ENCODE measurements around the gene ATRAID. TPM values are rescaled to one million over a fixed set of nuclear protein-coding genes. Genes with fewer than 3 reads are reported as not detected.

The ATRAID gene
- 100 to 1,000 TPM in 4 of 6 donors, 10 to 100 TPM in 2; 53.4 to 126 (median 112) TPM for total RNA-seq

GRCh38 chr2:27211943-27212625 is at the start of gene ATRAID, which contains the start of gene SLC5A6:
ATRAID (plus strand) TSS chr2:27212041; CDS start chr2:27212369, 328 bp downstream.
SLC5A6 (minus strand) TSS chr2:27212268; CDS start chr2:27207650, 4,618 bp downstream.
- peak; percentile 97 to 99 for ATAC-seq (ENCODE audit: low FRiP score in 2 of 2)
- WGBS, 2 donors: 0 to 1% methylated on average over 4 to 29 of the region's 73 CpGs
- peaks cover 0 to 26% (median 15%) of the 10 kb centered on the region in 4 donors for H3K36me3 ChIP-seq

GRCh38 chr2:27162151-27163121 is 49.4 kb upstream of the ATRAID start:
- Histone ChIP-seq H3K4me1 (no peaks in the 10 kb centered on the region), H3K4me3 (no peak overlapping the region), H3K27ac (no peak overlapping the region), H3K27me3 (no peaks in the 10 kb centered on the region), H3K36me3 (no peaks in the 10 kb centered on the region), H3K9me3 (no peaks in the 10 kb centered on the region)
- TF ChIP-seq CTCF (IDR thresholded peaks at IDR 0.05) (no peak), POLR2A (IDR thresholded peaks at IDR 0.05) (no peak), EP300 (IDR thresholded peaks at IDR 0.05) (no peak), POLR2AphosphoS5 (IDR thresholded peaks at IDR 0.05) (no peak)
- no peak for DNase-seq
- 84 to 88% methylated on average over 11 to 15 of the region's 15 CpGs for WGBS, 2 donors
- no peak for ATAC-seq (ENCODE audit: low FRiP score in 2 of 2)

More at GRCh38 chr2:27211943-27212625, at the start of gene ATRAID, which contains the start of gene SLC5A6:
- peak; percentile 88 to 99 for DNase-seq
- Histone ChIP-seq H3K27me3 (no peaks in the 10 kb centered on the region), H3K4me1 (peaks cover 12 to 25% (median 20%) of the 10 kb centered on the region in 4 donors), H3K4me3 (peak within 1 kb of the TSS; percentile 68 to 89 (median 84)), H3K9me3 (no peaks in the 10 kb centered on the region), H3K27ac (peak within 1 kb of the TSS; percentile 95 to 100 (median 98))
- TF ChIP-seq EP300 (IDR thresholded peaks at IDR 0.05): no peak
- peak; percentile 86 to 89 for TF ChIP-seq POLR2AphosphoS5 (IDR thresholded peaks at IDR 0.05)
- TF ChIP-seq POLR2A (IDR thresholded peaks at IDR 0.05): peak; percentile 53 to 97 (median 96)
- peak in 1 of 6 experiments; percentile 26 for TF ChIP-seq CTCF (IDR thresholded peaks at IDR 0.05)

- Histone ChIP-seq H3K4me1 (peaks cover 0 to 6% (median 3%) of the 10 kb centered on the region in 4 donors), H3K4me3 (no peak overlapping the region), H3K27ac (no peak overlapping the region), H3K27me3 (no peaks in the 10 kb centered on the region), H3K9me3 (no peaks in the 10 kb centered on the region), H3K36me3 (no peaks in the 10 kb centered on the region)
- DNase-seq (no peak), ATAC-seq (ENCODE audit: low FRiP score in 2 of 2) (no peak)
- 81 to 85% methylated on average over 8 of the region's 8 CpGs for WGBS, 2 donors
- TF ChIP-seq CTCF (IDR thresholded peaks at IDR 0.05) (no peak), POLR2AphosphoS5 (IDR thresholded peaks at IDR 0.05) (no peak), EP300 (IDR thresholded peaks at IDR 0.05) (no peak), POLR2A (IDR thresholded peaks at IDR 0.05) (no peak)
These were observed 46.7 kb upstream of the ATRAID start for GRCh38 chr2:27164960-27165763.

GRCh38 chr2:27170581-27171337 is 41.1 kb upstream of the ATRAID start:
- no peaks in the 10 kb centered on the region for H3K36me3 ChIP-seq
- DNase-seq: no peak
- no peak overlapping the region for H3K27ac ChIP-seq
- ATAC-seq (ENCODE audit: low FRiP score in 2 of 2): no peak
- no peak overlapping the region for H3K4me3 ChIP-seq
- no peaks in the 10 kb centered on the region for H3K27me3 ChIP-seq
- no peak for TF ChIP-seq POLR2A (IDR thresholded peaks at IDR 0.05)
- no peak for TF ChIP-seq EP300 (IDR thresholded peaks at IDR 0.05)
- no peak for TF ChIP-seq POLR2AphosphoS5 (IDR thresholded peaks at IDR 0.05)
- no peak for TF ChIP-seq CTCF (IDR thresholded peaks at IDR 0.05)
- WGBS, 2 donors: 75 to 76% methylated on average over 6 of the region's 6 CpGs
- H3K9me3 ChIP-seq: no peaks in the 10 kb centered on the region
- H3K4me1 ChIP-seq: peaks cover 0 to 14% (median 8%) of the 10 kb centered on the region in 4 donors

Data from upper lobe of left lung (tissue), 6 donors.